Fibroblast of gingiva (primary cell): Measurements from ENCODE around the gene SRXN1.
"Not testable (repeated sequence)": the region's sequence is repeated elsewhere in the genome, so short reads cannot be mapped to it uniquely, and the experiment has no call there.

ENCODE experiments used
- DNase-seq: peaks from one replicate; pipeline ENCODE4 v3.0.0-alpha.2; 2011; ENCODE audit warnings: low read depth

Gene SRXN1

GRCh38 chr20:655726-656624, 3.0 kb upstream of the SRXN1 start:
- no peak for DNase-seq

GRCh38 chr20:654417-654750, 1.4 kb upstream of the SRXN1 start:
- no peak for DNase-seq

- DNase-seq, result no peak
These were observed 803 bp upstream of the SRXN1 start for GRCh38 chr20:653590-654416.

GRCh38 chr20:652615-653109, 338 bp downstream of the SRXN1 start:
- peak; percentile 45 for DNase-seq

GRCh38 chr20:651713-652614, 1.0 kb downstream of the SRXN1 start:
- DNase-seq, result no peak

GRCh38 chr20:650954-651353, 2.0 kb downstream of the SRXN1 start:
- no peak for DNase-seq

- no peak for DNase-seq
These were observed 2.7 kb downstream of the SRXN1 start for GRCh38 chr20:650281-650680.

- DNase-seq, result no peak
These were observed 5.5 kb downstream of the SRXN1 start for GRCh38 chr20:647479-648019.

- no peak for DNase-seq
These were observed 6.1 kb downstream of the SRXN1 start for GRCh38 chr20:646868-647233.

- no peak for DNase-seq
These were observed 6.7 kb downstream of the SRXN1 start for GRCh38 chr20:646107-646867.

- DNase-seq, result peak; percentile 50
These were observed 7.5 kb downstream of the SRXN1 start for GRCh38 chr20:645318-646106.

GRCh38 chr20:644692-645317, 8.2 kb downstream of the SRXN1 start:
- no peak for DNase-seq

GRCh38 chr20:642398-643174, 10.4 kb downstream of the SRXN1 start:
- no peak for DNase-seq

GRCh38 chr20:642013-642397, 11.0 kb downstream of the SRXN1 start:
- not testable (repeated sequence) for DNase-seq

GRCh38 chr20:641516-641875, 11.5 kb downstream of the SRXN1 start:
- DNase-seq, result no peak

- no peak for DNase-seq
These were observed 12.1 kb downstream of the SRXN1 start for GRCh38 chr20:640674-641515.

- DNase-seq, result no peak
These were observed 14.4 kb downstream of the SRXN1 start for GRCh38 chr20:638579-638978.

GRCh38 chr20:637559-637958, 15.4 kb downstream of the SRXN1 start:
- DNase-seq, result no peak
